GM12878 (cell line): Measurements from ENCODE around the gene TAF4. TPM values are rescaled to one million over a fixed set of nuclear protein-coding genes. Genes with fewer than 3 reads are reported as not detected.

Experiments used
- ATAC-seq: fragments of 200-7000 bp; cut with Tn5 transposase; 3 replicates; pipeline ENCODE4 v1.9.1; 2020; ENCODE audit warnings: mild to moderate bottlenecking, moderate library complexity
- BruUV-seq: library from RNA; stranded (reverse); fragments of 400-500 nt; replicated peaks from 2 replicates; lab custom pipeline; 2021; lab: Mats Ljungman, UMichigan
- CTCF ChIA-PET: fragments of 300-600 bp; sonication (Branson Sonifier 250); formaldehyde crosslinking; extraction: SDS; loops from one replicate; lab custom pipeline; 2021; ENCODE audit warnings: inconsistent platforms; lab: Yijun Ruan, JAX
- POLR2A ChIA-PET: fragments of 350-600 bp; formaldehyde crosslinking; extraction: SDS; loops from one replicate; lab custom pipeline; 2021; ENCODE audit warnings: inconsistent platforms; lab: Charles Lee
- RAD21 ChIA-PET: fragments of 300-600 bp; sonication (Branson Sonifier 250); formaldehyde crosslinking; loops from one replicate; lab custom pipeline; 2023; ENCODE audit warnings: antibody characterized with exemption; ENCODE audit not compliant: unreplicated experiment; lab: Charles Lee
- SMC1A ChIA-PET: fragments of 300-600 bp; sonication (Branson Sonifier 250); formaldehyde crosslinking; loops from one replicate; lab custom pipeline; 2023; ENCODE audit not compliant: unreplicated experiment, uncharacterized antibody; lab: Charles Lee
- DNase-seq: peaks from one replicate; pipeline ENCODE4 v3.0.0-alpha.2; 2011; ENCODE audit warnings: low read depth, low spot score
- FAIRE-seq: peaks from 3 replicates; lab custom pipeline; 2011; peaks lifted over from hg19 to GRCh38; lab: Jason Lieb, UNC
- H2AFZ ChIP-seq: 2 replicates; pipeline ENCODE4 v1.6.0; 2011; ENCODE audit warnings: low read depth, low read length, control low read depth; ENCODE audit not compliant: control insufficient read depth
- H3K27ac ChIP-seq: 2 replicates; pipeline ENCODE4 v1.5.1; 2011; ENCODE audit warnings: control low read depth; ENCODE audit not compliant: control insufficient read depth, insufficient read depth
- H3K27me3 ChIP-seq, 2 experiments: replicated peaks in 1 of 2; 2 replicates each; pipeline versions ENCODE4 v1.6.0 to v1.6.1; 2011; ENCODE audit warnings: low read length in 1 of 2; ENCODE audit not compliant: control insufficient read depth in 2 of 2, insufficient read depth in 2 of 2
- H3K36me3 ChIP-seq, 2 experiments: 2 replicates each; pipeline ENCODE4 v1.5.1; 2011; ENCODE audit warnings: low read length in 1 of 2; ENCODE audit not compliant: control insufficient read depth in 2 of 2, insufficient read depth in 2 of 2
- H3K4me1 ChIP-seq: 2 replicates; pipeline ENCODE4 v1.6.1; 2011; ENCODE audit warnings: mild to moderate bottlenecking, low read length, moderate library complexity, mixed read lengths; ENCODE audit not compliant: control insufficient read depth, insufficient read depth
- H3K4me2 ChIP-seq: 2 replicates; pipeline ENCODE4 v1.6.0; 2011; ENCODE audit warnings: control low read depth; ENCODE audit not compliant: control insufficient read depth, insufficient read depth
- H3K4me3 ChIP-seq: fragments of 200-600 bp; sonication (generic); 2 replicates; pipeline ENCODE4 v1.5.1; 2016
- H3K79me2 ChIP-seq: 2 replicates; pipeline ENCODE4 v1.6.0; 2011; ENCODE audit warnings: low read length; ENCODE audit not compliant: control insufficient read depth, insufficient read depth
- H3K9ac ChIP-seq: 2 replicates; pipeline ENCODE4 v1.8.0; 2011; ENCODE audit warnings: low read length, control low read depth, mixed read lengths; ENCODE audit not compliant: control insufficient read depth, insufficient read depth
- H3K9me3 ChIP-seq: replicated peaks from 3 replicates; pipeline ENCODE4 v1.5.1; 2011; ENCODE audit warnings: mild to moderate bottlenecking, low read length; ENCODE audit not compliant: control insufficient read depth, insufficient read depth
- H4K20me1 ChIP-seq: 2 replicates; pipeline ENCODE4 v1.6.0; 2011; ENCODE audit not compliant: control insufficient read depth, insufficient read depth
- CHD1 ChIP-seq: IDR thresholded peaks from 2 replicates; pipeline ENCODE4 v1.6.1; 2012; ENCODE audit warnings: low read depth, low read length, improper control_type of control experiment
- CTCF ChIP-seq, 3 experiments: IDR thresholded peaks in 2 of 3; conservative IDR thresholded peaks in 1 of 3; 2 replicates each; pipeline ENCODE4 v1.5.1; 2011; ENCODE audit warnings: low read depth in 3 of 3, low read length in 3 of 3, mild to moderate bottlenecking in 3 of 3, control low read depth in 2 of 3, moderate library complexity in 2 of 3, inconsistent platforms in 1 of 3, mixed read lengths in 1 of 3; ENCODE audit not compliant: control insufficient read depth in 2 of 3, insufficient read depth in 1 of 3; ENCODE audit errors: extremely low read depth in 1 of 3
- FOS ChIP-seq: IDR thresholded peaks from 3 replicates; pipeline ENCODE4 v1.6.1; 2011; ENCODE audit warnings: borderline replicate concordance; ENCODE audit not compliant: insufficient read length; ENCODE audit errors: extremely low read depth
- MTA3 ChIP-seq: IDR thresholded peaks from 2 replicates; pipeline ENCODE4 v1.6.1; 2012; ENCODE audit warnings: low read length, inconsistent platforms, borderline replicate concordance
- MYB ChIP-seq: fragments of 150-350 bp; IDR thresholded peaks from 2 replicates; pipeline ENCODE4 v1.6.1; 2014; ENCODE audit warnings: mild to moderate bottlenecking, low read depth, low read length, borderline replicate concordance
- NFIC ChIP-seq: IDR thresholded peaks from 2 replicates; pipeline ENCODE4 v1.6.1; 2012; ENCODE audit warnings: low read depth, mild to moderate bottlenecking, inconsistent platforms, low read length, moderate library complexity
- NR2C2 ChIP-seq: IDR thresholded peaks from 2 replicates; pipeline ENCODE4 v1.6.1; 2011; ENCODE audit warnings: borderline replicate concordance, low read depth; ENCODE audit not compliant: control insufficient read depth, insufficient read length
- RUNX3 ChIP-seq: IDR thresholded peaks from 2 replicates; pipeline ENCODE4 v1.6.1; 2012; ENCODE audit warnings: low read length, inconsistent platforms
- SMC3 ChIP-seq: IDR thresholded peaks from 2 replicates; pipeline ENCODE4 v1.6.1; 2011; ENCODE audit warnings: low read length, improper control_type of control experiment, borderline replicate concordance
- SREBF1 ChIP-seq: IDR thresholded peaks from 2 replicates; pipeline ENCODE4 v1.6.1; 2012; ENCODE audit warnings: mild to moderate bottlenecking, low read length
- TCF3 ChIP-seq: IDR thresholded peaks from 2 replicates; pipeline ENCODE4 v1.6.1; 2012; ENCODE audit warnings: low read depth, mild to moderate bottlenecking, low read length, borderline replicate concordance; ENCODE audit not compliant: insufficient read depth
- ZNF384 ChIP-seq: IDR thresholded peaks from 2 replicates; pipeline ENCODE4 v1.6.1; 2012; ENCODE audit warnings: low read depth, mild to moderate bottlenecking, low read length, improper control_type of control experiment, borderline replicate concordance
- WGBS: methylation state at CpG from one replicate; pipeline ENCODE4 v1.1.6; 2016; ENCODE audit warnings: low lambda C conversion rate; ENCODE audit not compliant: insufficient replicate concordance, insufficient coverage; ENCODE audit errors: missing lambda C conversion rate; 5-methylcytosine and 5-hydroxymethylcytosine counted together
- in situ Hi-C: fragments of 300-500 bp; cut with MboI; formaldehyde crosslinking; loops from 9 replicates; pipeline ENCODE4 v1.14.3; 2018; ENCODE audit warnings: mixed read lengths
- intact Hi-C: fragments of 100-400 bp; cut with micrococcal nuclease; formaldehyde crosslinking; loops from one replicate; pipeline ENCODE4 v1.14.2; 2022; ENCODE audit not compliant: unreplicated experiment
- polyA plus RNA-seq, 11 experiments: library from polyadenylated mRNA; depleted of rRNA in 4 of 11; unstranded in 6 of 11; stranded (reverse) in 5 of 11; fragments of >200 nt; fragmentation: Nextera tagmentation in 4 of 11; fragmentation: Illumina TruSeq in 1 of 11; extraction: Ambion mirVana in 4 of 11; extraction: Trizol in 1 of 11; gene quantifications; 1 replicate in 1 of 11; 2 replicates in 10 of 11; pipeline versions ENCODE4 v1.2.1 to v1.2.3, GENCODE V29; 2011 to 2016; ENCODE audit warnings: inconsistent platforms in 2 of 11, missing spikeins in 2 of 11, low read depth in 1 of 11
- total RNA-seq, 4 experiments: library from RNA; depleted of rRNA in 3 of 4; stranded (reverse); fragments of >200 nt in 3 of 4; fragmentation: Illumina TruSeq in 1 of 4; extraction: Trizol in 1 of 4; gene quantifications; 2 replicates each; pipeline versions ENCODE4 v1.2.1 to v1.2.3, GENCODE V29; 2013 to 2021
- TF ChIP-seq, protein P1 (sequence below): IDR thresholded peaks from 2 replicates; pipeline ENCODE4 v1.6.1; 2011; ENCODE audit warnings: mild to moderate bottlenecking, low read depth, low read length, moderate library complexity; ENCODE audit not compliant: insufficient replicate concordance

TAF4 gene
- total and polyA plus RNA-seq, 10 of the 15 experiments (the other 5 are each of a cell fraction or from before 2014, with no cell fraction given): 0.39 to 16.9 (median 3.4) TPM

DNA sequence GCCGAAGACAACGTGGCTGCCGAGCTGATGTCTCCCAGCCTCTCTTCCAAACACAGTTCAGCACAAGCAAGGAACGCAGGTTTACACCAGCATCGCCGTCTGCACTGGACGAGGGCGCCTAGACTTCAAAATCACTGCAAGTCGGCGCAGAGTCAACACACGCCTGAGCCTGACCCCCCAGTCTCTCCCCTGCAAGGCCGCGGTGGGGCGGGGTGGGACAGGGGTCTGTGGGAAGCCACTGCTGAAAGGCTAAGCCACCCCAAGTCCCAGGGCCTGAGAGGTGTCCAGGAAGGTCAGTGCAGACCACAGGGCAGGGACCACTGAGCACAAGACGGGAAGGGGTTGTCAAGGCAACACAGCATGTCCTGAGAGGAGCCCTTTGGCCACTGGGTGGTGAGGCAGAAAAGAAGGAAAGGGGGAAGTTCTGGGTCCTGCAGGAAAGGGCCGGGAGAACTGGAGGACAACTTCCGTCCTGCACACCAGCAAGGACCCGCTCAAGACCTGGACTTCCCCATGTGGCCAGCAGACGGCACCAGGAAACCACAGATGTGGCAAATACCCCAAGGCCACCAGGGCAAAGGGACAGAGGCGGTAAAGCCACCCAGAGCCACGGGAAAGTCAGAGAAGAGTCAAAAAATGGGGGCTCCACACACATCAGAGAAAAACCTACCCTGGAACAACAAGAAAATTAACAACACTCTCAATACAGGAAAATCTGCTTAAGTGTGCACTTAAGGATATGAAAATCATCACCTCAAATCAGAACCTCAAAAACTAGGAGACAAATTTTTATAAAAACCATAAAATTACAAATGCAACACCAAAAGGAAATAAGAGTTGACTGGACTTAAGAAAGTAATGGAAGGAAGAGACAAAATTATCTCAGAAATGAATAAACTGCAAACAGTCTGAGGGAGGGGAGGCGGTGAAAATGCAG is 84.8 kb downstream of the TAF4 start (continued):
- TF ChIP-seq, protein P1, sequence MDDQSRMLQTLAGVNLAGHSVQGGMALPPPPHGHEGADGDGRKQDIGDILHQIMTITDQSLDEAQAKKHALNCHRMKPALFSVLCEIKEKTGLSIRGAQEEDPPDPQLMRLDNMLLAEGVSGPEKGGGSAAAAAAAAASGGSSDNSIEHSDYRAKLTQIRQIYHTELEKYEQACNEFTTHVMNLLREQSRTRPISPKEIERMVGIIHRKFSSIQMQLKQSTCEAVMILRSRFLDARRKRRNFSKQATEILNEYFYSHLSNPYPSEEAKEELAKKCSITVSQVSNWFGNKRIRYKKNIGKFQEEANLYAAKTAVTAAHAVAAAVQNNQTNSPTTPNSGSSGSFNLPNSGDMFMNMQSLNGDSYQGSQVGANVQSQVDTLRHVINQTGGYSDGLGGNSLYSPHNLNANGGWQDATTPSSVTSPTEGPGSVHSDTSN: no peak
- TF ChIP-seq SMC3: peak; percentile 26; the same call in 1 of the 2 replicates
- TF ChIP-seq MYB: no peak
- TF ChIP-seq RUNX3: peak; percentile 22; the same call in 1 of the 2 replicates
- no peak for TF ChIP-seq MTA3
- no peak for TF ChIP-seq ZNF384
- TF ChIP-seq NR2C2: no peak
- TF ChIP-seq, all 136 proteins: peak for 4

DNA sequence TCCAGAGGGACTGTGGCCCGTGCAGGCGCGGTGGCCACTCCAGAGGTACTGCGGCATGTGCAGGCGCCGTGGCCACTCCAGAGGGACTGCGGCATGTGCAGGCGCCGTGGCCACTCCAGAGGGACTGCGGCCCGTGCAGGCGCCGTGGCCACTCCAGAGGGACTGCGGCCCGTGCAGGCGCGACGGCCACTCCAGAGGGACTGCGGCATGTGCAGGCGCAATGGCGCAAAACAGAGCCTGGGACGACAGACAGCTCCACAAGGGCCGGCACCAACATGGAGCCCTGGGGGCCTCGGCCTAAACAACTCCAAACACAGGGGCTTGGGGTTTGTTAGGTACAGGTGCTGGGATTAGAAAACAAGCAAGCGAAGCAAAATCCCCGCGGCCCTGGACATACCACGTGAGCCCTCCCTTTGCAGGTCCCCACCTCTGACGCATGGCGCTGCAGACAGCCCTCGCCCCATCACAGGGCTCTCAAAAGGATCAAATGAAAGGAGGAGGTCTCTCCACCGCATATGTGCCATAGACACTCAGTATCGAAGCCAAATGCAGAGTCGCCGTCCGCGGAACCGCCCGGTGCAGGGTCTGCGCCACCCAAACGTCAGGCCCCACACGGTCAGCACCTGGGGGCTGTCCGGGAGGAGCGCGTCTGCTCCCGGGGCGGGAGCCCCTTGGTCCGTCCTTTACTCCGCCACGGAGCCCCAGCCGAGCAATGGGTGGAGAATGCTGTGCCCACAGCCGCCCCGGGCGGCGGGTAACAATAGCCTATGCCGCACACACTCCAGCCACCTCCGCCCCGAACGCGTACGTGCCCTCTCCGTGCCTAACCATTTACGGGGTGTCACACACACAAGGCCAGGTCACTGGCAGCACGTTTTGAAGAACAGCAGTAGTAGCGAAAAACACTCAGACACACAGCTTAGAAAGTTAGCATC is 85.7 kb downstream of the TAF4 start:
- RAD21 ChIA-PET: no interaction called here

More for the DNA sequence above, 85.7 kb downstream of the TAF4 start:
- ATAC-seq: no peak
- Histone ChIP-seq H3K9me3 (no peaks in the 10 kb centered on the region), H3K27ac (no peak overlapping the region), H3K36me3 (peaks cover 4 to 14% of the 10 kb centered on the region in 2 experiments), H3K79me2 (no peaks in the 10 kb centered on the region), H4K20me1 (no peaks in the 10 kb centered on the region), H3K4me3 (no peak overlapping the region), H3K27me3 (no peaks in the 10 kb centered on the region), H2AFZ (no peak overlapping the region), H3K4me2 (no peak overlapping the region), H3K9ac (no peak overlapping the region), H3K4me1 (no peaks in the 10 kb centered on the region)
- no peak for FAIRE-seq
- DNase-seq: no peak
- no TSS peak for BruUV-seq
- ChIA-PET CTCF (no interaction called here), POLR2A (no interaction called here), SMC1A (no interaction called here)
- WGBS: 96% methylated on average over 43 of the region's 65 CpGs
- in situ Hi-C loops: no loop called here
- intact Hi-C loops: no loop called here
- TF ChIP-seq CTCF (IDR thresholded peaks at IDR 0.05 in 2 of 3, conservative IDR thresholded peaks at IDR 0.05 in 1 of 3; ENCODE audit: control insufficient read depth in 2 of 3, extremely low read depth in 1 of 3, insufficient read depth in 1 of 3, low read depth in 3 of 3, low read length in 3 of 3) (no peak), ZNF384 (no peak), TCF3 (no peak), NFIC (no peak), SREBF1 (no peak), FOS (no peak), CHD1 (no peak)
